Spleen (tissue), 7 donors: ENCODE results near the gene GSK3B.

ENCODE experiments used
- POLR2A ChIP-seq, 3 donors: fragments of 450-650 bp; IDR thresholded peaks; one replicate each; pipeline ENCODE4 v1.5.1; 2017; ENCODE audit warnings: antibody characterized with exemption in 3 of 3, mild to moderate bottlenecking in 1 of 3
- POLR2AphosphoS5 ChIP-seq, 3 donors: sonication (generic); formaldehyde crosslinking; IDR thresholded peaks; one replicate each; pipeline ENCODE4 v1.5.1; 2017; ENCODE audit warnings: antibody characterized with exemption in 3 of 3
- TF ChIP-seq, protein P1 (sequence below), 11 experiments: fragments of 200-600 bp in 7 of 11; fragments of 450-650 bp in 4 of 11; sonication (generic) in 4 of 11; IDR thresholded peaks in 8 of 11; conservative IDR thresholded peaks in 3 of 11; 1 replicate in 7 of 11; 2 replicates in 4 of 11; pipeline versions ENCODE4 v1.4.0 to v1.8.0; 2016 to 2021; ENCODE audit warnings: antibody characterized with exemption in 11 of 11, inconsistent platforms in 4 of 11, mild to moderate bottlenecking in 1 of 11
- donor health status: DM: no; HTN: no; CAD: no; lungs with moderate emphysema.
- donor health status: DM: no; HTN: no; CAD: no.
- donor health status: DM: no; HTN: no; CAD: no.

DNA sequence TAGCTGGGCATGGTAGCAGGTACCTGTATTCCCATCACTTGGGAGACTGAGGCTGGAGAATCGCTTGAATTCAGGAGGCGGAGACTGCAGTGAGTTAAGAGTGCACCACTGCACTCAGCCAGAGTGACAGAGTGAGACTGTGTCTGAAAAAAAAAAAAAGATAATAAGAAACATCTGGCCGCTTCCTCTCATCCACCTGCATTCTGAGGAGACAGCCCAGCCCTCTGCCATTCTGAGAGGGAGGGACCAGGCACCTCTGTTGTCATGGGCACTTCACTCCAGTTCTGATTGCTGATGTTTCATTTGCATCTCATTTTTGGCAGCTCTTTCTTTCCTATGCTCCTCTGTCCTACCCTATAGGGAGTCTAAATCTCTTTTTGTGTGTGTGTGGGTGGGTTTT is 36.4 kb upstream of the GSK3B start:
- TF ChIP-seq, protein P1, sequence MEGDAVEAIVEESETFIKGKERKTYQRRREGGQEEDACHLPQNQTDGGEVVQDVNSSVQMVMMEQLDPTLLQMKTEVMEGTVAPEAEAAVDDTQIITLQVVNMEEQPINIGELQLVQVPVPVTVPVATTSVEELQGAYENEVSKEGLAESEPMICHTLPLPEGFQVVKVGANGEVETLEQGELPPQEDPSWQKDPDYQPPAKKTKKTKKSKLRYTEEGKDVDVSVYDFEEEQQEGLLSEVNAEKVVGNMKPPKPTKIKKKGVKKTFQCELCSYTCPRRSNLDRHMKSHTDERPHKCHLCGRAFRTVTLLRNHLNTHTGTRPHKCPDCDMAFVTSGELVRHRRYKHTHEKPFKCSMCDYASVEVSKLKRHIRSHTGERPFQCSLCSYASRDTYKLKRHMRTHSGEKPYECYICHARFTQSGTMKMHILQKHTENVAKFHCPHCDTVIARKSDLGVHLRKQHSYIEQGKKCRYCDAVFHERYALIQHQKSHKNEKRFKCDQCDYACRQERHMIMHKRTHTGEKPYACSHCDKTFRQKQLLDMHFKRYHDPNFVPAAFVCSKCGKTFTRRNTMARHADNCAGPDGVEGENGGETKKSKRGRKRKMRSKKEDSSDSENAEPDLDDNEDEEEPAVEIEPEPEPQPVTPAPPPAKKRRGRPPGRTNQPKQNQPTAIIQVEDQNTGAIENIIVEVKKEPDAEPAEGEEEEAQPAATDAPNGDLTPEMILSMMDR (IDR thresholded peaks at IDR 0.05 in 8 of 11, conservative IDR thresholded peaks at IDR 0.05 in 3 of 11), result no peak
- TF ChIP-seq POLR2AphosphoS5 (IDR thresholded peaks at IDR 0.05) (no peak), POLR2A (IDR thresholded peaks at IDR 0.05) (no peak)
